Karpas-422 (cell line): ENCODE results near the gene TPCN2. TPM values are rescaled to one million over a fixed set of nuclear protein-coding genes. Genes with fewer than 3 reads are reported as not detected.

Source experiments
- DNase-seq: peaks from one replicate; pipeline ENCODE4 v3.0.0-alpha.2; 2015
- H2AFZ ChIP-seq: fragments of 200-600 bp; sonication (generic); 2 replicates; pipeline ENCODE4 v1.6.1; 2014; ENCODE audit warnings: antibody characterized with exemption, low read length, mixed read lengths
- H3K27ac ChIP-seq: fragments of 200-600 bp; sonication (generic); 2 replicates; pipeline ENCODE4 v1.5.1; 2014; ENCODE audit warnings: mild to moderate bottlenecking, low read length, moderate library complexity
- H3K27me3 ChIP-seq: fragments of 200-600 bp; sonication (generic); 2 replicates; pipeline ENCODE4 v1.6.1; 2014; ENCODE audit warnings: low read length, mixed read lengths
- H3K36me3 ChIP-seq: fragments of 200-600 bp; sonication (generic); 2 replicates; pipeline ENCODE4 v1.6.1; 2014; ENCODE audit warnings: low read length, mixed read lengths; ENCODE audit not compliant: insufficient read depth
- H3K4me1 ChIP-seq: fragments of 200-600 bp; sonication (generic); 2 replicates; pipeline ENCODE4 v1.6.1; 2014; ENCODE audit warnings: mild to moderate bottlenecking, low read length, mixed read lengths
- H3K4me2 ChIP-seq: fragments of 200-600 bp; sonication (generic); 2 replicates; pipeline ENCODE4 v1.6.1; 2014; ENCODE audit warnings: low read length, low read depth, mild to moderate bottlenecking; ENCODE audit not compliant: poor library complexity, severe bottlenecking
- H3K4me3 ChIP-seq: fragments of 200-600 bp; sonication (generic); 2 replicates; pipeline ENCODE4 v1.5.1; 2014; ENCODE audit warnings: mild to moderate bottlenecking, antibody characterized with exemption, low read length, mixed read lengths
- H3K79me2 ChIP-seq: fragments of 200-600 bp; sonication (generic); 2 replicates; pipeline ENCODE4 v1.6.1; 2014; ENCODE audit warnings: mild to moderate bottlenecking, low read length, mixed read lengths
- H3K9ac ChIP-seq: fragments of 200-600 bp; sonication (generic); 2 replicates; pipeline ENCODE4 v1.6.0; 2014; ENCODE audit warnings: low read length
- H3K9me2 ChIP-seq: fragments of 200-600 bp; sonication (generic), shearing (Covaris generic); replicated peaks from 2 replicates; pipeline ENCODE4 v1.6.0; 2014; ENCODE audit warnings: mild to moderate bottlenecking, low read length, moderate library complexity; ENCODE audit not compliant: insufficient read depth
- H3K9me3 ChIP-seq: fragments of 300-700, 200-600 bp; sonication (generic); 2 replicates; pipeline ENCODE4 v1.6.1; 2014; ENCODE audit warnings: low read length, mixed read lengths
- H4K20me1 ChIP-seq: fragments of 200-600 bp; sonication (generic); 2 replicates; pipeline ENCODE4 v1.6.1; 2014; ENCODE audit warnings: mild to moderate bottlenecking, antibody characterized with exemption, low read length, low read depth; ENCODE audit not compliant: insufficient read depth
- total RNA-seq: library from RNA; depleted of rRNA; stranded (reverse); fragments of >200 nt; shearing (Covaris generic); gene quantifications from 2 replicates; pipeline ENCODE4 v1.2.3, GENCODE V29; 2014; ENCODE audit warnings: low replicate concordance

Gene TPCN2
- total RNA-seq, 1 experiment from 2014 or later, result 37.6 TPM

GRCh38 chr11:69066122-69067112 is 17.7 kb downstream of the TPCN2 start:
- Histone ChIP-seq H3K4me3 (no peak overlapping the region), H3K9me3 (no peaks in the 10 kb centered on the region), H3K4me1 (peaks cover under 1% of the 10 kb centered on the region; the same call in 1 of the 2 replicates), H3K36me3 (peaks cover 8% of the 10 kb centered on the region; the same call in 1 of the 2 replicates), H3K79me2 (peaks cover 53% of the 10 kb centered on the region), H3K27ac (no peak overlapping the region), H3K27me3 (no peaks in the 10 kb centered on the region), H3K4me2 (no peak overlapping the region), H4K20me1 (peaks cover 52% of the 10 kb centered on the region), H3K9me2 (no peaks in the 10 kb centered on the region), H3K9ac (no peak overlapping the region), H2AFZ (no peak overlapping the region)
- DNase-seq, result no peak

GRCh38 chr11:69067200-69067599 is 18.5 kb downstream of the TPCN2 start:
- peaks cover 48% of the 10 kb centered on the region for H4K20me1 ChIP-seq
- no peaks in the 10 kb centered on the region for H3K27me3 ChIP-seq
- H3K79me2 ChIP-seq, result peaks cover 46% of the 10 kb centered on the region
- H3K4me3 ChIP-seq, result no peak overlapping the region
- no peak for DNase-seq
- no peaks in the 10 kb centered on the region for H3K9me3 ChIP-seq
- H3K9ac ChIP-seq, result no peak overlapping the region
- H3K9me2 ChIP-seq, result no peaks in the 10 kb centered on the region
- no peak overlapping the region for H2AFZ ChIP-seq
- no peak overlapping the region for H3K27ac ChIP-seq
- no peaks in the 10 kb centered on the region for H3K4me1 ChIP-seq
- H3K4me2 ChIP-seq, result no peak overlapping the region
- H3K36me3 ChIP-seq, result peaks cover 8% of the 10 kb centered on the region; the same call in 1 of the 2 replicates

GRCh38 chr11:69071086-69071800 is 22.5 kb downstream of the TPCN2 start:
- H3K4me2 ChIP-seq, result no peak overlapping the region
- H3K9me2 ChIP-seq, result no peaks in the 10 kb centered on the region

GRCh38 chr11:69071956-69072355 is 23.2 kb downstream of the TPCN2 start:
- Histone ChIP-seq H3K27ac (no peak overlapping the region), H3K4me2 (no peak overlapping the region), H2AFZ (no peak overlapping the region), H3K4me3 (no peak overlapping the region), H3K9me3 (no peaks in the 10 kb centered on the region), H4K20me1 (peaks cover 28% of the 10 kb centered on the region), H3K9ac (no peak overlapping the region), H3K27me3 (no peaks in the 10 kb centered on the region), H3K79me2 (peaks cover 5% of the 10 kb centered on the region; the same call in 1 of the 2 replicates), H3K4me1 (no peaks in the 10 kb centered on the region), H3K36me3 (peaks cover 18% of the 10 kb centered on the region; the same call in 1 of the 2 replicates), H3K9me2 (no peaks in the 10 kb centered on the region)
- no peak for DNase-seq

More at GRCh38 chr11:69071086-69071800, 22.5 kb downstream of the TPCN2 start:
- Histone ChIP-seq H3K36me3 (peaks cover 18% of the 10 kb centered on the region; the same call in 1 of the 2 replicates), H3K27ac (no peak overlapping the region), H3K4me3 (no peak overlapping the region), H3K4me1 (no peaks in the 10 kb centered on the region), H3K9ac (no peak overlapping the region), H3K27me3 (no peaks in the 10 kb centered on the region), H3K79me2 (peaks cover 12% of the 10 kb centered on the region; the same call in 1 of the 2 replicates), H4K20me1 (peaks cover 35% of the 10 kb centered on the region), H3K9me3 (no peaks in the 10 kb centered on the region), H2AFZ (no peak overlapping the region)
- no peak for DNase-seq

GRCh38 chr11:69073469-69073868 is 24.7 kb downstream of the TPCN2 start:
- no peak overlapping the region for H3K27ac ChIP-seq
- H3K9me2 ChIP-seq, result no peaks in the 10 kb centered on the region
- no peak overlapping the region for H3K4me3 ChIP-seq
- H3K79me2 ChIP-seq, result no peaks in the 10 kb centered on the region
- H3K4me1 ChIP-seq, result no peaks in the 10 kb centered on the region
- no peak overlapping the region for H2AFZ ChIP-seq
- H3K4me2 ChIP-seq, result no peak overlapping the region
- peaks cover 29% of the 10 kb centered on the region; the same call in 1 of the 2 replicates for H4K20me1 ChIP-seq
- no peaks in the 10 kb centered on the region for H3K9me3 ChIP-seq
- DNase-seq, result no peak
- H3K27me3 ChIP-seq, result no peaks in the 10 kb centered on the region
- peaks cover 18% of the 10 kb centered on the region; the same call in 1 of the 2 replicates for H3K36me3 ChIP-seq
- no peak overlapping the region for H3K9ac ChIP-seq

GRCh38 chr11:69074375-69075140 is 25.8 kb downstream of the TPCN2 start:
- no peaks in the 10 kb centered on the region for H3K27me3 ChIP-seq
- no peak overlapping the region for H2AFZ ChIP-seq
- no peaks in the 10 kb centered on the region for H3K4me1 ChIP-seq
- no peaks in the 10 kb centered on the region for H3K79me2 ChIP-seq
- no peak overlapping the region for H3K4me3 ChIP-seq
- H3K9me2 ChIP-seq, result no peaks in the 10 kb centered on the region
- no peak for DNase-seq
- no peak overlapping the region for H3K4me2 ChIP-seq
- H3K27ac ChIP-seq, result no peak overlapping the region
- peaks cover 32% of the 10 kb centered on the region; the same call in 1 of the 2 replicates for H4K20me1 ChIP-seq
- H3K36me3 ChIP-seq, result peaks cover 20% of the 10 kb centered on the region; the same call in 1 of the 2 replicates
- no peak overlapping the region for H3K9ac ChIP-seq
- H3K9me3 ChIP-seq, result no peaks in the 10 kb centered on the region

- no peaks in the 10 kb centered on the region for H3K9me2 ChIP-seq
- H3K9ac ChIP-seq, result no peak overlapping the region
- H3K4me3 ChIP-seq, result no peak overlapping the region
- no peak for DNase-seq
- no peaks in the 10 kb centered on the region for H3K79me2 ChIP-seq
- H3K9me3 ChIP-seq, result no peaks in the 10 kb centered on the region
- H3K4me2 ChIP-seq, result no peak overlapping the region
- peaks cover 20% of the 10 kb centered on the region; the same call in 1 of the 2 replicates for H3K36me3 ChIP-seq
- no peak overlapping the region for H3K27ac ChIP-seq
- H2AFZ ChIP-seq, result no peak overlapping the region
- no peaks in the 10 kb centered on the region for H3K4me1 ChIP-seq
- H3K27me3 ChIP-seq, result no peaks in the 10 kb centered on the region
- H4K20me1 ChIP-seq, result peaks cover 28% of the 10 kb centered on the region; the same call in 1 of the 2 replicates
Measured at GRCh38 chr11:69075421-69076128, 26.8 kb downstream of the TPCN2 start.
